AG04449 (cell line): ENCODE measurements around the gene EPHA6.
A peak's percentile ranks its signal among the peaks of the same experiment; 100 is the strongest.

ENCODE experiments used
- CTCF ChIA-PET: fragments of 350-600 bp; formaldehyde crosslinking; extraction: SDS; loops from one replicate; lab custom pipeline; 2021; ENCODE audit warnings: antibody characterized with exemption; lab: Yijun Ruan, JAX
- POLR2A ChIA-PET: fragments of 400-600, 350-600 bp; formaldehyde crosslinking; extraction: SDS; loops from one replicate; lab custom pipeline; 2020; ENCODE audit warnings: antibody characterized with exemption, inconsistent platforms; lab: Yijun Ruan, JAX
- DNase-seq: peaks from one replicate; pipeline ENCODE4 v3.0.0-alpha.2; 2010; ENCODE audit warnings: low read depth, low spot score
- H3K4me3 ChIP-seq: 2 replicates; pipeline ENCODE4 v1.5.1; 2011; ENCODE audit warnings: low read depth, mild to moderate bottlenecking, control low read depth, low read length
- TF ChIP-seq, protein P1 (sequence below): IDR thresholded peaks from one replicate; pipeline ENCODE4 v1.5.1; 2011; ENCODE audit warnings: mild to moderate bottlenecking, moderate library complexity, low read length, control low read depth, inconsistent platforms; ENCODE audit not compliant: insufficient read depth; ENCODE audit errors: missing control alignments

The EPHA6 gene

GRCh38 chr3:97647441-97647982 is 833.1 kb downstream of the EPHA6 start:
- TF ChIP-seq, protein P1, sequence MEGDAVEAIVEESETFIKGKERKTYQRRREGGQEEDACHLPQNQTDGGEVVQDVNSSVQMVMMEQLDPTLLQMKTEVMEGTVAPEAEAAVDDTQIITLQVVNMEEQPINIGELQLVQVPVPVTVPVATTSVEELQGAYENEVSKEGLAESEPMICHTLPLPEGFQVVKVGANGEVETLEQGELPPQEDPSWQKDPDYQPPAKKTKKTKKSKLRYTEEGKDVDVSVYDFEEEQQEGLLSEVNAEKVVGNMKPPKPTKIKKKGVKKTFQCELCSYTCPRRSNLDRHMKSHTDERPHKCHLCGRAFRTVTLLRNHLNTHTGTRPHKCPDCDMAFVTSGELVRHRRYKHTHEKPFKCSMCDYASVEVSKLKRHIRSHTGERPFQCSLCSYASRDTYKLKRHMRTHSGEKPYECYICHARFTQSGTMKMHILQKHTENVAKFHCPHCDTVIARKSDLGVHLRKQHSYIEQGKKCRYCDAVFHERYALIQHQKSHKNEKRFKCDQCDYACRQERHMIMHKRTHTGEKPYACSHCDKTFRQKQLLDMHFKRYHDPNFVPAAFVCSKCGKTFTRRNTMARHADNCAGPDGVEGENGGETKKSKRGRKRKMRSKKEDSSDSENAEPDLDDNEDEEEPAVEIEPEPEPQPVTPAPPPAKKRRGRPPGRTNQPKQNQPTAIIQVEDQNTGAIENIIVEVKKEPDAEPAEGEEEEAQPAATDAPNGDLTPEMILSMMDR: no peak
- H3K4me3 ChIP-seq: no peak overlapping the region
- ChIA-PET POLR2A (no interaction called here), CTCF (no interaction called here)
- no peak for DNase-seq

GRCh38 chr3:97655971-97656370 is 841.6 kb downstream of the EPHA6 start:
- ChIA-PET CTCF (no interaction called here), POLR2A (no interaction called here)
- DNase-seq: no peak
- H3K4me3 ChIP-seq: no peak overlapping the region
- TF ChIP-seq, protein P1: no peak

GRCh38 chr3:97656638-97657037 is 842.2 kb downstream of the EPHA6 start:
- H3K4me3 ChIP-seq: no peak overlapping the region
- no peak for DNase-seq
- TF ChIP-seq, protein P1: no peak
- CTCF ChIA-PET: no interaction called here
- POLR2A ChIA-PET: no interaction called here

DNA sequence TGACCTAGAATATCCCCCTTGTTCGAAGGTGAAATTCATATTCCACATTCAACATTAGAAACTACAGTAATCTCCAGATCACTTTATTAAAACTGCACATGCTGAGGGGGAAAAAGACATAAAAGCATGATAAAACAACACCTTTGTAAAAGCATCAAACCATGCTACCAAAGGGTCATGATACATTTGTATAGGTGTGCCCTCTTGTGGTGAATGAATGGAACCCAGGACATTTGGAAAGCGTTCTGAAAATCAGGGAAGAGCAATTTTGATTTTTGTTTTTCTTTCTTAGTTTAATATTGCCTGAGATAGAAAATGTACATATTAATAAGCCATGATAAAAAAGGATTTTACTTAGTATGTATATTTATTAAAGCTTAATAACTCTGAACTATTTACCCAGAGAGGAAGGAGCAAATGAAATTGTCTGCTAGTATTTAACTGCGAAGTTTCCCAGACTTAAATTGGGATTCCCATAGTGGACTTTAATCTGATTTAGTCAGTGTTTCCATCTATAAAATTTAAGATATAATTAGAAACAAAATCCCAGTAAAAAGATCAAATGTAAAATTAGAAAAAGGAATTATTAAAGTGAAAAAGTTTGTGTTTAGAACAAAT is 844.4 kb downstream of the EPHA6 start:
- no peak for DNase-seq
- TF ChIP-seq, protein P1: peak; percentile 44
- H3K4me3 ChIP-seq: no peak overlapping the region
- ChIA-PET CTCF (interaction anchor here (0.7 kb wide), 1 partner anchor 30 kb away, joined by 3 read pairs; no protein-coding TSS in a partner anchor), POLR2A (no interaction called here)

DNA sequence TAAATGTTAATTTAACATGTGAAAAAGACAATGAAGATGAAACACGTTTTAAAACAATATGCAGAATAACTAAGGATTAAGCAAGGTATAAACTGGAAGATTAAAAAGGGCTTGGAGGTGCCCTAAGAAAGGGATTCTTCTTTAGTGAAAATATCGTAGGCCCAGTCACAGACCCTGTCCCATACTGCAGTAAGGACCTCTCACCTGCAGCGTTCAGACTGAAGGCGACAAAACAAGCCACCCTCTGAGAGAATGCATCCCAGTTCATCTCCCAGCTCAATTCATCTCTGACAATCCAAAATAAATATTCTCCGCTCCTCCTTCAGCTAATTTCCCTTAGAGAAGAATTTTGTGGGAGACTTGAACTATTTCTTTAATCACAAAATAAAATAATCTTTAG is 847.9 kb downstream of the EPHA6 start:
- ChIA-PET CTCF (no interaction called here), POLR2A (no interaction called here)
- no peak for DNase-seq
- TF ChIP-seq, protein P1: no peak
- no peak overlapping the region for H3K4me3 ChIP-seq

DNA sequence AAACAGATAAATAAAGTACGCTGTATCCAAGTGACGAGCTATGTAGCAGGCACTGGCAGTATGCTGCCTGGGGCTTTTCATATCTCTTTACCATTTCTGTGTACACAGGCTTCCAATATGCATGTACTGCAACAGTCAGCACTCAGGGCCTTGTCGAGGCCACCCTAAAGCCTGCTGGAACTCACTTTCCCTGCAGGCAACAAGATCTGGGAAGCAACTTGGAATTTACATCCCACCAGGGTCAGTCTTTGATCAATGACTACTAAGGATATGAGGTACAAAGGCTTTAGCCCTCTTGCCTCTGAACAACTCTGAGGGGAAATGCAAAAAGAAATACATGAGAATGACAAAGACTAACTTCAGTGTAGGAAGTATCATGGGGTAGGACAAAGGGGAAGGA is 848.4 kb downstream of the EPHA6 start:
- TF ChIP-seq, protein P1: no peak
- POLR2A ChIA-PET: no interaction called here
- no peak for DNase-seq
- no peak overlapping the region for H3K4me3 ChIP-seq
- CTCF ChIA-PET: no interaction called here
